Measurements from ENCODE around the gene C3orf52. TPM values are rescaled to one million over a fixed set of nuclear protein-coding genes. Genes with fewer than 3 reads are reported as not detected.

The C3orf52 gene
- total and polyA plus RNA-seq, 7 experiments from 2014 or later: 1.2 to 12.3 (median 1.9) TPM

DNA sequence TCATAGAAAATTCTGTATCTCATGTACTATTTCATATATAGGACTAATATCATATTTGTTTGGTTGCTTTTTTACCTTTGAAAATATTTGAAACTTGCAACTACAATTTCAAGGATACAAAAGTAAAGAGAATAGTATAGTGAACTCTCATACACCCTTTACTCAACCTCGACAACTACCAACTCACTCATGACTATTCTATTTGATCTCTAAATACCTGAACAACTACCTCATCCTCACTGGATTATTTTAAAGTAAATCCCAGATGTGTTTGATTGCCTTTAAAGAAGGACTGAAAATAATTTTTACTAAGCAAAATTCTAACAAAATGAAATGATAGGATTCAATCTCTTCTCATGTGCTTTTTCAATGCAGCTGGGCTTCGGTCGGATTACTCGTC, 39.6 kb upstream of the C3orf52 start:
- Mint-ChIP-seq H3K4me3 (no peak overlapping the region), H3K27ac (peak overlapping the region in 1 of 9 donors; percentile 39), H3K9me3 (no peaks in the 10 kb centered on the region), H3K27me3 (peaks cover 0 to 4% (median 3%) of the 10 kb centered on the region in 5 donors), H3K36me3 (no peaks in the 10 kb centered on the region), H3K4me1 (no peaks in the 10 kb centered on the region)
- Histone ChIP-seq H3K4me1 (ENCODE audit: control insufficient read depth in 2 of 2, insufficient read depth in 2 of 2, low read length in 2 of 2) (no peaks in the 10 kb centered on the region), H3K9me3 (ENCODE audit: control insufficient read depth in 2 of 3, low read length in 3 of 3) (no peaks in the 10 kb centered on the region), H3K36me3 (ENCODE audit: control insufficient read depth in 2 of 3, insufficient read depth in 3 of 3, low read length in 3 of 3) (no peaks in the 10 kb centered on the region), H3K27ac (ENCODE audit: low read depth, low read length) (no peak overlapping the region), H3K4me3 (ENCODE audit: low read length) (no peak overlapping the region), H3K27me3 (ENCODE audit: control insufficient read depth in 2 of 2, insufficient read depth in 2 of 2, low read length in 2 of 2) (no peaks in the 10 kb centered on the region)
- ATAC-seq (no peak), DNase-seq (no peak)
- CTCF ChIA-PET: interaction anchor here (0.5 to 1.1 kb wide), 3 partner anchors 327 to 1231 kb away, joined by 3 read pairs; no protein-coding TSS in a partner anchor
- intact Hi-C loops (cut with micrococcal nuclease): no loop called here
- POLR2A ChIA-PET: no interaction called here

DNA sequence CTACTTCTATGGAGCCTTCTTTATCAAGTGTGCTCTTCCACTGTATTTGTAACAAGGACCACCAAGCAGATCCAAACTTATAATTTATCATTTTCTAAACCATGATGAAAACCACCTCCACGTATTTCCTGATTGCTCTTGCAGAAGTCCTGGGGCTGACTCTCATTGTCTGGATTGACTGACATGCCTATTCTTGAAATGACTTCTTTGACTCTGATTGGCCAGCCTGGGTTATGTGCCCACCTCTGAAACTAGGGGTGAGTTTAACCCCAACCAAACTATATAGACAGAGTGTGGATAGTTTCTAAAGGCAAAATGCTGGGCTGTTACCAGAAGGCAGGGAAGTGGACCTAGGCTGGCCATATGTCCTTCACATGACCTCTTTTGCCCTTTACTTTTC, 38.9 kb upstream of the C3orf52 start:
- Mint-ChIP-seq H3K9me3 (no peaks in the 10 kb centered on the region), H3K4me1 (no peaks in the 10 kb centered on the region), H3K4me3 (no peak overlapping the region), H3K27me3 (peaks cover 0 to 8% (median 4%) of the 10 kb centered on the region in 5 donors), H3K36me3 (no peaks in the 10 kb centered on the region), H3K27ac (no peak overlapping the region)
- CTCF ChIA-PET: no interaction called here
- DNase-seq: no peak
- Histone ChIP-seq H3K9me3 (ENCODE audit: control insufficient read depth in 2 of 3, low read length in 3 of 3) (no peaks in the 10 kb centered on the region), H3K27me3 (ENCODE audit: control insufficient read depth in 2 of 2, insufficient read depth in 2 of 2, low read length in 2 of 2) (no peaks in the 10 kb centered on the region), H3K36me3 (ENCODE audit: control insufficient read depth in 2 of 3, insufficient read depth in 3 of 3, low read length in 3 of 3) (no peaks in the 10 kb centered on the region), H3K4me3 (ENCODE audit: low read length) (no peak overlapping the region), H3K4me1 (ENCODE audit: control insufficient read depth in 2 of 2, insufficient read depth in 2 of 2, low read length in 2 of 2) (no peaks in the 10 kb centered on the region), H3K27ac (ENCODE audit: low read depth, low read length) (no peak overlapping the region)
- POLR2A ChIA-PET: no interaction called here
- ATAC-seq: no peak
- intact Hi-C loops (cut with micrococcal nuclease): no loop called here

DNA sequence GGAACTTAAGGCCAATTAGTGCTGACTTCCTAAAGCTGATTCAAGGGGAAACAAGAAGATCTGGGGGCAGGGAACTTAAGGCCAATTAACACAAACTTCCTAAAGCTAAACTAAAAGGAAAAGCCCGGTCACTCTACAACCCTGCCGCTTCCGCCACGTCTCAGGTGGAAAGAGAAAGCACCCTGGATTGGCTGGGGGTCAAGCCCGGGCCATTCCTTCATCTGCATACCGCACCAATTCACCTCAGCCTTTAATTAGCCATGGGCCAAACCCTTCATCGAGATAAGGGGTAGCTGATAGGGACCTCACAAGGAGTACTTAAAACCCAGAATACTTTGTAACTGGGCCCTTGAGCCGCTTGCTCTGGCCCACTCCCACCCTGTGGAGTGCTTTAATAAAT, 37.3 kb upstream of the C3orf52 start:
- no peak for DNase-seq
- H3K27me3 ChIP-seq (ENCODE audit: control insufficient read depth in 2 of 2, insufficient read depth in 2 of 2, low read length in 2 of 2): no peaks in the 10 kb centered on the region
- H3K9me3 ChIP-seq (ENCODE audit: control insufficient read depth in 2 of 3, low read length in 3 of 3): no peaks in the 10 kb centered on the region
- Mint-ChIP-seq H3K4me3 (no peak overlapping the region), H3K27ac (no peak overlapping the region), H3K9me3 (no peaks in the 10 kb centered on the region), H3K4me1 (peaks cover 0 to 10% (median 0%) of the 10 kb centered on the region in 7 donors), H3K36me3 (no peaks in the 10 kb centered on the region), H3K27me3 (peaks cover 0 to 8% (median 6%) of the 10 kb centered on the region in 5 donors)
- no peak overlapping the region for H3K27ac ChIP-seq (ENCODE audit: low read depth, low read length)
- CTCF ChIA-PET: no interaction called here
- intact Hi-C loops (cut with micrococcal nuclease): no loop called here
- no peaks in the 10 kb centered on the region for H3K4me1 ChIP-seq (ENCODE audit: control insufficient read depth in 2 of 2, insufficient read depth in 2 of 2, low read length in 2 of 2)
- no peaks in the 10 kb centered on the region for H3K36me3 ChIP-seq (ENCODE audit: control insufficient read depth in 2 of 3, insufficient read depth in 3 of 3, low read length in 3 of 3)
- POLR2A ChIA-PET: no interaction called here
- ATAC-seq: no peak
- no peak overlapping the region for H3K4me3 ChIP-seq (ENCODE audit: low read length)

DNA sequence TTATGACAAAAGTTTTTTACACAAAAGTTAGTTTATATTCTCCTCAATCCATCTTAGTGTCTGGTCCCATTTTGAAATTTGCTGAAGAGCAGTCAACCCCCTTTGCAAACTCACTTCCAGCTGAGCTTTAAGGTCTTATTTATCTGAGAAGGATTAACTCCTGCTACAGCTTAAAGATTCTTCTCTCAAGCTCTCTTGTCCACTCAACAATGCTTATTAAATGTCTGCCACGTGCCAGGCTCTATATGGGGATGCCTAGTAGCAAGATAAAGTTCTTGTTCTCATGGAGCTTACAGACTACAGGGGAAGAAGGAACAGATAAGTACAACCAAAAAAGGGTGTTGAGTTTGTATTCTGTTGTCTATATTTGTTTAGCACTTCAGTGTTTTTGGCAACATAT, 33.0 kb upstream of the C3orf52 start:
- DNase-seq (no peak), ATAC-seq (no peak)
- Histone ChIP-seq H3K9me3 (ENCODE audit: control insufficient read depth in 2 of 3, low read length in 3 of 3) (no peaks in the 10 kb centered on the region), H3K27ac (ENCODE audit: low read depth, low read length) (no peak overlapping the region), H3K36me3 (ENCODE audit: control insufficient read depth in 2 of 3, insufficient read depth in 3 of 3, low read length in 3 of 3) (no peaks in the 10 kb centered on the region), H3K4me3 (ENCODE audit: low read length) (no peak overlapping the region), H3K4me1 (ENCODE audit: control insufficient read depth in 2 of 2, insufficient read depth in 2 of 2, low read length in 2 of 2) (no peaks in the 10 kb centered on the region), H3K27me3 (ENCODE audit: control insufficient read depth in 2 of 2, insufficient read depth in 2 of 2, low read length in 2 of 2) (no peaks in the 10 kb centered on the region)
- intact Hi-C loops (cut with micrococcal nuclease): no loop called here
- Mint-ChIP-seq H3K4me1 (peaks cover 0 to 30% (median 0%) of the 10 kb centered on the region in 7 donors), H3K27me3 (peaks cover 4 to 10% (median 8%) of the 10 kb centered on the region in 5 donors), H3K27ac (no peak overlapping the region), H3K36me3 (no peaks in the 10 kb centered on the region), H3K9me3 (no peaks in the 10 kb centered on the region), H3K4me3 (no peak overlapping the region)
- ChIA-PET CTCF (interaction anchor here (0.5 kb wide), 2 partner anchors 19 to 40 kb away, joined by 3 read pairs; no protein-coding TSS in a partner anchor), POLR2A (interaction anchor here (0.7 kb wide), 2 partner anchors 116 to 533 kb away, joined by 3 to 4 read pairs; no protein-coding TSS in a partner anchor)

DNA sequence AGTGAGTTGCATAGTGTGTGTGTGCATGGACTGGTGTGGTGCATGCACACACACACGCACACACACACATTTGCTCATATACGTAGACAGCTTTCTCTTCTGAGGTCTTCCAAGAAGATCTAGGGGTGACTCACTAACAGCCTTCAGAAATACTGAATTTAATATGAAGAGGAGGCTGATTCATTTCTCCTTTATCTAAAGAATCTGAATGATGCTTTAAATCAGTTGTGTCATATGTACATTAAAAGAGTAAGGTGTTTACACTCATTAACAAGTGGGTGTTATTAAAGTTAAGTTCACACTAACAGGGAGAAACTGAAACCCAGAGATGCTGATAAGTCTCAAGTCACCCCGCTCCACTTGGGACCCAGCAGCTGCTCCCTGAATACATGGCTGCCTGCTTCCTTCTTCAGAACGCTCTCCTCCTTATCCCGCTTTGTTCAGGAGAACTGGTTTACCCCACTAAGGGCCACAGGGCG, 29.7 kb upstream of the C3orf52 start:
- H3K4me1 ChIP-seq (ENCODE audit: control insufficient read depth in 2 of 2, insufficient read depth in 2 of 2, low read length in 2 of 2): no peaks in the 10 kb centered on the region
- no peak overlapping the region for H3K4me3 ChIP-seq (ENCODE audit: low read length)
- H3K27me3 Mint-ChIP-seq: peaks cover 4 to 10% (median 4%) of the 10 kb centered on the region in 5 donors
- ChIA-PET CTCF (no interaction called here), POLR2A (no interaction called here)
- peaks cover 0 to 9% (median 0%) of the 10 kb centered on the region in 5 donors for H3K36me3 Mint-ChIP-seq
- H3K4me3 Mint-ChIP-seq: peak overlapping the region in 1 of 10 donors; percentile 40
- H3K4me1 Mint-ChIP-seq: peaks cover 0 to 30% (median 0%) of the 10 kb centered on the region in 7 donors
- no peaks in the 10 kb centered on the region for H3K27me3 ChIP-seq (ENCODE audit: control insufficient read depth in 2 of 2, insufficient read depth in 2 of 2, low read length in 2 of 2)
- no peaks in the 10 kb centered on the region for H3K9me3 ChIP-seq (ENCODE audit: control insufficient read depth in 2 of 3, low read length in 3 of 3)
- ATAC-seq (no peak), DNase-seq (peak in 1 of 9 donors; percentile 24)
- H3K27ac Mint-ChIP-seq: peak overlapping the region in 1 of 9 donors; percentile 35
- H3K36me3 ChIP-seq (ENCODE audit: control insufficient read depth in 2 of 3, insufficient read depth in 3 of 3, low read length in 3 of 3): no peaks in the 10 kb centered on the region
- no peak overlapping the region for H3K27ac ChIP-seq (ENCODE audit: low read depth, low read length)
- H3K9me3 Mint-ChIP-seq: peaks cover 0 to 6% (median 4%) of the 10 kb centered on the region in 11 donors
- intact Hi-C loops (cut with micrococcal nuclease): no loop called here

DNA sequence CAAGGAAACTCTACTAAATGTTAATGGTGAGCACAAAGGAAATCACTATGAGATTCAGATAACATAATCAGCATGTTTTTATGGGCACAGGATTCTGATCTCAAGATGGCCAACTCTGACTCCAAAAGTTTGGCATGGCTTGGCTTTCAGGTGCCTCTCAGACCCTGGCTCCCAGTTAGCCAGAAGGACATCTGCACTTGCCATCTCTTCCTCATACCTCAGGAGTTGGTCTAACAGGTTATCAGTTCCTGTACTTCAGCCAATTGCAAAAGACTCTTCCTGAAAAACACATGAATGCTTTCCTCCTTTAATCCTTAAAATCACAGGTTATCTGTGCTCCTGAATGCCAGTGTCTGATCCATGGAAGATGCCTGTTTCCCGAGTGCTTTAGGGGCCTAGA, 26.7 kb upstream of the C3orf52 start:
- no peak overlapping the region for H3K4me3 Mint-ChIP-seq
- ATAC-seq (no peak), DNase-seq (no peak)
- H3K36me3 Mint-ChIP-seq: peaks cover 0 to 9% (median 0%) of the 10 kb centered on the region in 5 donors
- H3K27ac Mint-ChIP-seq: no peak overlapping the region
- H3K4me1 Mint-ChIP-seq: peaks cover 0 to 18% (median 0%) of the 10 kb centered on the region in 7 donors
- no peaks in the 10 kb centered on the region for H3K4me1 ChIP-seq (ENCODE audit: control insufficient read depth in 2 of 2, insufficient read depth in 2 of 2, low read length in 2 of 2)
- H3K9me3 ChIP-seq (ENCODE audit: control insufficient read depth in 2 of 3, low read length in 3 of 3): no peaks in the 10 kb centered on the region
- H3K9me3 Mint-ChIP-seq: peaks cover 0 to 6% (median 4%) of the 10 kb centered on the region in 11 donors
- H3K27ac ChIP-seq (ENCODE audit: low read depth, low read length): no peak overlapping the region
- H3K36me3 ChIP-seq (ENCODE audit: control insufficient read depth in 2 of 3, insufficient read depth in 3 of 3, low read length in 3 of 3): no peaks in the 10 kb centered on the region
- ChIA-PET CTCF (no interaction called here), POLR2A (no interaction called here)
- intact Hi-C loops (cut with micrococcal nuclease): no loop called here
- H3K4me3 ChIP-seq (ENCODE audit: low read length): no peak overlapping the region
- H3K27me3 Mint-ChIP-seq: peaks cover 0 to 7% (median 0%) of the 10 kb centered on the region in 5 donors
- H3K27me3 ChIP-seq (ENCODE audit: control insufficient read depth in 2 of 2, insufficient read depth in 2 of 2, low read length in 2 of 2): no peaks in the 10 kb centered on the region

DNA sequence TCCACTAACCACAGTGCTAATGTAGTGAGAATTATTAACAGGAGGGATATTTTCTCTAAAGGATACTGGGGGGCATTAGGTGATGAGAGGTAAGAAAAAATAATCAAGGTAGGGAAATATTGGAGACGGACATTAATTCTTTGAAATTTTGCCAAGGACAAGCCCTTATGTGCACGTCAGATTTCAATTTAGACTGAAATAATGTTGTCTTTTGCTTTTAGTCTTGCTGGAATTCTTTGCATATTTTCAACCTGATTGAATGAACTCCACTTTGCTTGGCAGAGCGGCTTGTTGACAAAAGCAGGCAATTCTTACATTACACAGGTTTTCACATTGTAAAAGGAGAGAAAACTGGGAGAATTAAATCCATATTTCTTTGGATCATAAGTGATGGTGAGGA, 25.0 kb upstream of the C3orf52 start:
- Histone ChIP-seq H3K27me3 (ENCODE audit: control insufficient read depth in 2 of 2, insufficient read depth in 2 of 2, low read length in 2 of 2) (no peaks in the 10 kb centered on the region), H3K36me3 (ENCODE audit: control insufficient read depth in 2 of 3, insufficient read depth in 3 of 3, low read length in 3 of 3) (no peaks in the 10 kb centered on the region), H3K4me3 (ENCODE audit: low read length) (no peak overlapping the region), H3K4me1 (ENCODE audit: control insufficient read depth in 2 of 2, insufficient read depth in 2 of 2, low read length in 2 of 2) (no peaks in the 10 kb centered on the region), H3K9me3 (ENCODE audit: control insufficient read depth in 2 of 3, low read length in 3 of 3) (no peaks in the 10 kb centered on the region), H3K27ac (ENCODE audit: low read depth, low read length) (no peak overlapping the region)
- H3K36me3 Mint-ChIP-seq: peaks cover 0 to 9% (median 0%) of the 10 kb centered on the region in 5 donors
- intact Hi-C loops (cut with micrococcal nuclease): no loop called here
- DNase-seq (no peak), ATAC-seq (no peak)
- CTCF ChIA-PET: no interaction called here
- H3K4me1 Mint-ChIP-seq: peaks cover 0 to 18% (median 0%) of the 10 kb centered on the region in 7 donors
- POLR2A ChIA-PET: no interaction called here
- H3K9me3 Mint-ChIP-seq: peaks cover 0 to 6% (median 4%) of the 10 kb centered on the region in 11 donors
- H3K27ac Mint-ChIP-seq: no peak overlapping the region
- no peak overlapping the region for H3K4me3 Mint-ChIP-seq
- peaks cover 0 to 4% (median 0%) of the 10 kb centered on the region in 5 donors for H3K27me3 Mint-ChIP-seq

Data from naive thymus-derived CD4-positive, alpha-beta T cell (primary cell).